ENCODE data around the gene BDH1.

The BDH1 gene

DNA sequence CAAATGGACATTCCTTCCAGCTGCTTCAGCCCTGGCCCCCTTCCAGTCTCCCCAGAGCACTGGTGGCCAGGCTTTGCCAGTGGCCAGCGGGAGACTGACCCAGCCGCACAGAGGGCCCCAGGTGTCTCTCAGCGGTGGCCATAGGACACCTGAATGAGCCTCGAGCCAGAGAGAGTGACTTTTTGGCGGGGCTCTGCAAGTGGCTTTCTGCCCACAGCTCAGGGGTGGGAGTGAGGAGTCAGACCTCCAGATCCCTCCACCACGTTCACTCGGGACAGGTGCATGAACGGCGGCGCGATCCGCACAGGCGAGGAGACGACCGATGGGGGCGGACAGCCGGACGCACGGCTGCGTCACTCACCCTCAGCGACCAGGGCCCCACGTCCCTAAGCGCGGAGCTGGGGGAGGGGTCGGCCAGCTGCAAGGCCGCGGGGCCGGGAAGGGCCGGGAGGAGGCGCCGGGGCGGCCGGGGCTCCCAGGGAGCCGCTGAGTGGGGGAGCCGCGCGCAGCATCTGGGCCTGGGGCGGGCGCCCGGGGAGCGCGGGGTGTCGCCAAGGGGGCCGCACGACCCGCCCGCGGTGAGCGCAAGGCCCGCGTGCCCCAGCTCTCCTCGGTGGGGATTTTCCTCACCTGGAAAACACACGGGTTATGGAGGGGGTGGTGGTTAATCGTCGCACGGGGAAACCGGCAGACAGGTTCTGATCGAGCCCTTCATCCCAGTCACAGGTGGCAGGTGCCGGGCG lies 57.1 kb downstream of the BDH1 start:
- ChIA-PET POLR2A (no interaction called here), CTCF (interaction anchor here (1.0 to 1.2 kb wide), 2 partner anchors 9 to 13 kb away, joined by 3 read pairs; no protein-coding TSS in a partner anchor)
- Histone ChIP-seq H3K4me1 (ENCODE audit: control extremely low read depth in 1 of 4, control insufficient read depth in 4 of 4, insufficient read depth in 4 of 4, low read length in 3 of 4) (no peaks in the 10 kb centered on the region), H3K27ac (ENCODE audit: insufficient read depth in 1 of 2, low read depth in 1 of 2, low read length in 2 of 2, poor library complexity in 1 of 2, severe bottlenecking in 2 of 2) (no peak overlapping the region), H3K27me3 (replicated peaks in 2 of 5; ENCODE audit: control insufficient read depth in 4 of 5, insufficient read depth in 5 of 5, low read length in 4 of 5) (peaks cover 0 to 4% (median 0%) of the 10 kb centered on the region in 5 experiments), H3K4me3 (ENCODE audit: control insufficient read depth in 1 of 7, extremely low read depth in 1 of 7, insufficient read depth in 4 of 7, low read depth in 2 of 7, low read length in 6 of 7) (no peak overlapping the region), H3K36me3 (ENCODE audit: control insufficient read depth in 4 of 4, insufficient read depth in 4 of 4, low read length in 3 of 4) (no peaks in the 10 kb centered on the region), H3K9me3 (ENCODE audit: control extremely low read depth in 1 of 5, control insufficient read depth in 4 of 5, insufficient read depth in 2 of 5, low read depth in 1 of 5, low read length in 4 of 5) (peaks cover 0 to 9% (median 0%) of the 10 kb centered on the region in 5 experiments)
- DNase-seq = no peak
- WGBS (ENCODE audit: insufficient coverage) = 88% methylated on average over 47 of the region's 60 CpGs

DNA sequence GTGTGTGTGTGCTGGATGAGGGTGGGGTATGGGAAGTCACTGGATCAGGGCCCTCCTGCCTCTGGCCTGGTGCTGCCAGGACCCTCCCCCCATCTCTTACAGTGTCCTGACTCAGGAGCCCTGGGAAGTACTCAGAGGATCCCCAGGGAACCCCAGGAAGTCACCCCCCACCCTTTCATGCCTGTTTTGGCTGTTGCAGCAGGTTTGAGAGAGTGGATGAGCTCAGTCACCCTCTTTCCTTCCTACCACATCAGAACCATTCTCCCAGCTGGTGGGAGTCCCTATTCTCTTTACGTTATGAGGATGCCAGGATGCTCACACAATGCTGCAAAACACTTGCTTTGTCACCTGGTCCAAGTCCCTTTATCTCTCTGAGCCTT lies 59.0 kb downstream of the BDH1 start:
- ChIA-PET CTCF (no interaction called here), POLR2A (no interaction called here)
- 90% methylated on average over 1 of the region's 1 CpG for WGBS (ENCODE audit: insufficient coverage)
- no peaks in the 10 kb centered on the region for H3K36me3 ChIP-seq (ENCODE audit: control insufficient read depth in 4 of 4, insufficient read depth in 4 of 4, low read length in 3 of 4)
- peaks cover 0 to 8% (median 0%) of the 10 kb centered on the region in 5 experiments for H3K9me3 ChIP-seq (ENCODE audit: control extremely low read depth in 1 of 5, control insufficient read depth in 4 of 5, insufficient read depth in 2 of 5, low read depth in 1 of 5, low read length in 4 of 5)
- H3K4me3 ChIP-seq (ENCODE audit: control insufficient read depth in 1 of 7, extremely low read depth in 1 of 7, insufficient read depth in 4 of 7, low read depth in 2 of 7, low read length in 6 of 7) = no peak overlapping the region
- DNase-seq = no peak
- H3K27me3 ChIP-seq (replicated peaks in 2 of 5; ENCODE audit: control insufficient read depth in 4 of 5, insufficient read depth in 5 of 5, low read length in 4 of 5) = peaks cover 0 to 4% (median 4%) of the 10 kb centered on the region in 5 experiments
- no peak overlapping the region for H3K27ac ChIP-seq (ENCODE audit: insufficient read depth in 1 of 2, low read depth in 1 of 2, low read length in 2 of 2, poor library complexity in 1 of 2, severe bottlenecking in 2 of 2)
- no peaks in the 10 kb centered on the region for H3K4me1 ChIP-seq (ENCODE audit: control extremely low read depth in 1 of 4, control insufficient read depth in 4 of 4, insufficient read depth in 4 of 4, low read length in 3 of 4)

DNA sequence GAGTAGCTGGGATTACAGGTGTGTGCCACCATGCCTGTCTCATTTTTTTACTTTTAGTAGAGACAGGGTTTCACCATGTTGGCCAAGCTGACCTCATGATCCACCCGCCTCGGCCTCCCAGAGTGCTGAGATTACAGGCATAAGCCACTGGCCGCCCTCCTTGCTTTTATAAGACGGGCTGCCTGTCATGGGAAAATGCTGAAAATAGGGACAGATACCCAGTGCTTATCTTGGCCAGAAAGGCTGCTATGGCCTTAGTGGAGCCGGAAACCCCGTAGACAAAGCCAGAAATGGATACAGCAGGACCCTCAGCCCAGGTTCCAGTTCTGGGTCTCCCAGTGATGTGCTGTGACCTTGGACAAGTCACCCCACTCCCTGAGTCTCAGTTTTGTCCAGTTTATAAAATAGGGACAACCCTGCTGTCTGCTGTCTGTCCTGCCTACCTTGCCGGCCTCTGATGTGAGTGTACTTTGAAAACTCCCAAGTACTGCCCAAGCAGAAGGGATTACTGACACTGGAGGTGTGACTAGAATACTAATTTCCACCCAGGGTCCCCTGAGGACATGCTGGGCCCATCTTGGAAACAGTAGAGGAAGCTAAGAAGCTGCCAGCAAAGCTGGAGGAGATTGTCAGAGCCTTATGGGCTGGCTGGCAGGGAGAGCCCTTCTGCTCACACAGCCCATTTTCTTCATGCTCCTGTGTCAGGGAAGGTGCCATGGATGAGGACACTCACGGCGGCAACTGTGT lies 59.6 kb downstream of the BDH1 start:
- no peaks in the 10 kb centered on the region for H3K36me3 ChIP-seq (ENCODE audit: control insufficient read depth in 4 of 4, insufficient read depth in 4 of 4, low read length in 3 of 4)
- no peak overlapping the region for H3K27ac ChIP-seq (ENCODE audit: insufficient read depth in 1 of 2, low read depth in 1 of 2, low read length in 2 of 2, poor library complexity in 1 of 2, severe bottlenecking in 2 of 2)
- no peak for DNase-seq
- no peak overlapping the region for H3K4me3 ChIP-seq (ENCODE audit: control insufficient read depth in 1 of 7, extremely low read depth in 1 of 7, insufficient read depth in 4 of 7, low read depth in 2 of 7, low read length in 6 of 7)
- peaks cover 0 to 5% (median 0%) of the 10 kb centered on the region in 5 experiments for H3K9me3 ChIP-seq (ENCODE audit: control extremely low read depth in 1 of 5, control insufficient read depth in 4 of 5, insufficient read depth in 2 of 5, low read depth in 1 of 5, low read length in 4 of 5)
- POLR2A ChIA-PET = no interaction called here
- 100% methylated on average over 6 of the region's 9 CpGs for WGBS (ENCODE audit: insufficient coverage)
- CTCF ChIA-PET = interaction anchor here (0.6 to 1.1 kb wide), 2 partner anchors 19 to 267 kb away, joined by 3 read pairs; no protein-coding TSS in a partner anchor
- peaks cover 0 to 4% (median 4%) of the 10 kb centered on the region in 5 experiments for H3K27me3 ChIP-seq (replicated peaks in 2 of 5; ENCODE audit: control insufficient read depth in 4 of 5, insufficient read depth in 5 of 5, low read length in 4 of 5)
- no peaks in the 10 kb centered on the region for H3K4me1 ChIP-seq (ENCODE audit: control extremely low read depth in 1 of 4, control insufficient read depth in 4 of 4, insufficient read depth in 4 of 4, low read length in 3 of 4)

DNA sequence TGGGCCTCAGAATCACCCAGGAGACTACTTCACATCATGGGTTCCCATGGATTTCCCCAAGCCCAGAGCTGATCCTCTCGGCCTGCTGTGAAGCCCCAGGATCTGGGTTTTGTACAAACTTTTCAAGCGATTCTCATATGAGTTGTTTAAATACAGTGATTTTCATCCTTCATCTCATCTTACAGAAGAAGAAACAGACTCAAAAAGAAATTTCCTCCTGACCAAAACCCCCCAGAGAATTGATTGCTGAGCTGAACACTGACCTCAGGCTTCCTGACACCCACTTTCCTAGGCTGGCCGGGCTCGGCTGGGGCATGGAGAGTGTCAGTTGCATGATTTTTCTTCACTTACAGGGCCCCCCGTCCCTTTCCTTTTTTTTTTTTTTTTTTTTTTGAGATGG lies 60.3 kb downstream of the BDH1 start:
- no peak overlapping the region for H3K4me3 ChIP-seq (ENCODE audit: control insufficient read depth in 1 of 7, extremely low read depth in 1 of 7, insufficient read depth in 4 of 7, low read depth in 2 of 7, low read length in 6 of 7)
- ChIA-PET CTCF (interaction anchor here (0.6 to 1.1 kb wide), 2 partner anchors 20 to 266 kb away, joined by 3 read pairs; no protein-coding TSS in a partner anchor), POLR2A (no interaction called here)
- WGBS (ENCODE audit: insufficient coverage) = 100% methylated on average over 1 of the region's 5 CpGs
- no peak for DNase-seq
- no peaks in the 10 kb centered on the region for H3K4me1 ChIP-seq (ENCODE audit: control extremely low read depth in 1 of 4, control insufficient read depth in 4 of 4, insufficient read depth in 4 of 4, low read length in 3 of 4)
- no peak overlapping the region for H3K27ac ChIP-seq (ENCODE audit: insufficient read depth in 1 of 2, low read depth in 1 of 2, low read length in 2 of 2, poor library complexity in 1 of 2, severe bottlenecking in 2 of 2)
- H3K9me3 ChIP-seq (ENCODE audit: control extremely low read depth in 1 of 5, control insufficient read depth in 4 of 5, insufficient read depth in 2 of 5, low read depth in 1 of 5, low read length in 4 of 5) = peaks cover 0 to 5% (median 0%) of the 10 kb centered on the region in 5 experiments
- H3K36me3 ChIP-seq (ENCODE audit: control insufficient read depth in 4 of 4, insufficient read depth in 4 of 4, low read length in 3 of 4) = no peaks in the 10 kb centered on the region
- H3K27me3 ChIP-seq (replicated peaks in 2 of 5; ENCODE audit: control insufficient read depth in 4 of 5, insufficient read depth in 5 of 5, low read length in 4 of 5) = peaks cover 0 to 4% (median 4%) of the 10 kb centered on the region in 5 experiments

DNA sequence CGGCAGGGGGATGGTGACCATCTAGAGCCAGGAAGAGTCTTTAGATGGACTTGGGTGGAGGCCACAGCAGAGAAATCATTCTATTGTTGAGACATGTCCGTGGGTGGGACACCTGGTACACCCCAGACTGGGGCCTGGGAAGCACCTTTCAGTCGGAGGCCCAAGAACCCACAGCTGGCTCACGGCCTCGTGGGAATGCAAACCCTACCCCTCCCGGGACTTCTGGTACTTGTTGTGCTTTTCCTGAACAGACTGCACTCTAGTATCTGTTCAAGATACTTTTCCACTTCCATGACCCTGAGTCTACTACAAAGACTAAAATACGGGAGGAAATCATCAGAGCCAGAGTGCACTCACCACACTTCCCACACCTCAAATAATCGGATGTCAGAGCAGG lies 60.7 kb downstream of the BDH1 start:
- peaks cover 0 to 4% (median 4%) of the 10 kb centered on the region in 5 experiments for H3K27me3 ChIP-seq (replicated peaks in 2 of 5; ENCODE audit: control insufficient read depth in 4 of 5, insufficient read depth in 5 of 5, low read length in 4 of 5)
- H3K4me3 ChIP-seq (ENCODE audit: control insufficient read depth in 1 of 7, extremely low read depth in 1 of 7, insufficient read depth in 4 of 7, low read depth in 2 of 7, low read length in 6 of 7) = no peak overlapping the region
- no peak overlapping the region for H3K27ac ChIP-seq (ENCODE audit: insufficient read depth in 1 of 2, low read depth in 1 of 2, low read length in 2 of 2, poor library complexity in 1 of 2, severe bottlenecking in 2 of 2)
- peaks cover 0 to 5% (median 0%) of the 10 kb centered on the region in 5 experiments for H3K9me3 ChIP-seq (ENCODE audit: control extremely low read depth in 1 of 5, control insufficient read depth in 4 of 5, insufficient read depth in 2 of 5, low read depth in 1 of 5, low read length in 4 of 5)
- 88% methylated on average over 8 of the region's 8 CpGs for WGBS (ENCODE audit: insufficient coverage)
- POLR2A ChIA-PET = no interaction called here
- DNase-seq = no peak
- CTCF ChIA-PET = no interaction called here
- H3K4me1 ChIP-seq (ENCODE audit: control extremely low read depth in 1 of 4, control insufficient read depth in 4 of 4, insufficient read depth in 4 of 4, low read length in 3 of 4) = no peaks in the 10 kb centered on the region
- H3K36me3 ChIP-seq (ENCODE audit: control insufficient read depth in 4 of 4, insufficient read depth in 4 of 4, low read length in 3 of 4) = no peaks in the 10 kb centered on the region

DNA sequence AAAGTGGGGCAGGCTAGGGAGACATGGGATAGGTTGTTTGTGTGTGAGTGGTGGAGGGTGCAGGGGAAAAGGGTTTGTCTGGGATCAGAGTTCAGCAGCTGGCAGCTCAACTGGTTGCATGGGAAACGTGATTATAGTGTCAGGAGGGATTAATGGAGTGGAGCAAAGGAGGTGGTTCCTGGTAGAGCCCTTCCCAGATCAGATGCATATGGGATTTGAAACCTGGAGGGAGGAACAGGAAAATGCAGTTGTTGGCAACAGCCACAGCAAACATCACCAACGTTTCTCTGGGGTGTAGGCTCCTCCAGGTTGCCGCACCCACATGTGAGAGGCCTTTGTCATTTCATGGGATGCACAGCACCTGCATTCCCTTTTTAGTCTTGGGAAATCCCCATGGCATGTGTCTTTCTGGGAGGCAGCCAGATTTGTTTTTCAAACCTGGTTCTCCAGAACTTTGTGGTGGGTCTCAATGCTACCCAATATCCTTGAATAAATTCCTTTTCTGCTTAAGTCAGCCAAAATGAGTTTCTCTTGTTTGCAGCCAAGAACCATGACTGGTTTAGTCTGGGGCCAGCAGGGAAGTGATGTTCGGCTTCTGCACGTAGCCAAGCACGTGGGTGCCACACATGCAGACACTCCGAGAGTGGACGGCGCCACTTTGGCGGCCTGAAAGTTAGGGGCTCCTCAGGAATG lies 61.3 kb downstream of the BDH1 start:
- Histone ChIP-seq H3K27ac (ENCODE audit: insufficient read depth in 1 of 2, low read depth in 1 of 2, low read length in 2 of 2, poor library complexity in 1 of 2, severe bottlenecking in 2 of 2) (no peak overlapping the region), H3K27me3 (replicated peaks in 2 of 5; ENCODE audit: control insufficient read depth in 4 of 5, insufficient read depth in 5 of 5, low read length in 4 of 5) (peaks cover 0 to 4% (median 4%) of the 10 kb centered on the region in 5 experiments), H3K36me3 (ENCODE audit: control insufficient read depth in 4 of 4, insufficient read depth in 4 of 4, low read length in 3 of 4) (no peaks in the 10 kb centered on the region), H3K4me1 (ENCODE audit: control extremely low read depth in 1 of 4, control insufficient read depth in 4 of 4, insufficient read depth in 4 of 4, low read length in 3 of 4) (no peaks in the 10 kb centered on the region), H3K4me3 (ENCODE audit: control insufficient read depth in 1 of 7, extremely low read depth in 1 of 7, insufficient read depth in 4 of 7, low read depth in 2 of 7, low read length in 6 of 7) (no peak overlapping the region), H3K9me3 (ENCODE audit: control extremely low read depth in 1 of 5, control insufficient read depth in 4 of 5, insufficient read depth in 2 of 5, low read depth in 1 of 5, low read length in 4 of 5) (peaks cover 0 to 5% (median 0%) of the 10 kb centered on the region in 5 experiments)
- 90% methylated on average over 10 of the region's 10 CpGs for WGBS (ENCODE audit: insufficient coverage)
- CTCF ChIA-PET = interaction anchor here (0.6 kb wide), 1 partner anchor 10 kb away, joined by 3 read pairs; no protein-coding TSS in a partner anchor
- POLR2A ChIA-PET = no interaction called here
- no peak for DNase-seq
